B cell (primary cell): ENCODE data around the gene PLEKHM2. TPM values are rescaled to one million over a fixed set of nuclear protein-coding genes. Genes with fewer than 3 reads are reported as not detected.
A peak's percentile ranks its signal among the peaks of the same experiment; 100 is the strongest.

Source experiments
- ATAC-seq: fragments of 200-7000 bp; cut with Tn5 transposase; one replicate; pipeline ENCODE4 v1.10.0; 2021; ENCODE audit warnings: low read depth, mild to moderate bottlenecking, moderate number of reproducible peaks, moderate library complexity
- CTCF ChIA-PET: fragments of 350-600 bp; sonication (Branson Sonifier 250); formaldehyde crosslinking; loops from one replicate; lab custom pipeline; 2021; ENCODE audit warnings: antibody characterized with exemption, inconsistent platforms; lab: Charles Lee
- POLR2A ChIA-PET: fragments of 350-600 bp; sonication (Branson Sonifier 250); formaldehyde crosslinking; loops from one replicate; lab custom pipeline; 2021; ENCODE audit warnings: antibody characterized with exemption; lab: Charles Lee
- DNase-seq: peaks from one replicate; pipeline ENCODE4 v3.0.0; 2013
- H2AFZ ChIP-seq: 2 replicates; pipeline ENCODE4 v1.6.1; 2012; ENCODE audit warnings: mild to moderate bottlenecking, low read depth, low read length; ENCODE audit not compliant: insufficient read depth, poor library complexity, severe bottlenecking
- H3K27ac ChIP-seq, 2 donors: 1 replicate in 1 of 2; 2 replicates in 1 of 2; pipeline ENCODE4 v1.5.1; 2012 to 2013; ENCODE audit warnings: low read length in 2 of 2, mild to moderate bottlenecking in 2 of 2, moderate library complexity in 1 of 2
- H3K27me3 ChIP-seq, 4 experiments: fragments of 200-600 bp in 1 of 4; sonication (generic) in 1 of 4; replicated peaks in 1 of 4; 1 replicate in 2 of 4; 2 replicates in 2 of 4; pipeline versions ENCODE4 v1.6.1 to v1.7.0; 2013 to 2016; ENCODE audit warnings: low read length in 3 of 4, mild to moderate bottlenecking in 2 of 4, mixed read lengths in 1 of 4, moderate library complexity in 1 of 4; ENCODE audit not compliant: insufficient read depth in 4 of 4, control insufficient read depth in 3 of 4; ENCODE audit errors: control extremely low read depth in 1 of 4
- H3K36me3 ChIP-seq, 2 experiments: replicated peaks in 1 of 2; 1 replicate in 1 of 2; 2 replicates in 1 of 2; pipeline versions ENCODE4 v1.6.1 to v1.7.1; 2013; ENCODE audit warnings: low read length in 1 of 2; ENCODE audit not compliant: insufficient read depth in 2 of 2, control insufficient read depth in 1 of 2; ENCODE audit errors: control extremely low read depth in 1 of 2, extremely low read depth in 1 of 2
- H3K4me1 ChIP-seq, 2 donors: fragments of 200-600 bp in 1 of 2; sonication (generic) in 1 of 2; 1 replicate in 1 of 2; 2 replicates in 1 of 2; pipeline versions ENCODE4 v1.5.1 to v1.6.1; 2013 to 2017; ENCODE audit warnings: low read length in 2 of 2; ENCODE audit not compliant: control insufficient read depth in 2 of 2, insufficient read depth in 2 of 2
- H3K4me2 ChIP-seq: replicated peaks from 2 replicates; pipeline ENCODE3; 2012; ENCODE audit warnings: mild to moderate bottlenecking, low read depth, low read length; ENCODE audit not compliant: poor library complexity, severe bottlenecking
- H3K4me3 ChIP-seq, 5 experiments: fragments of 200-600 bp in 1 of 5; sonication (generic) in 1 of 5; 1 replicate in 3 of 5; 2 replicates in 2 of 5; pipeline versions ENCODE4 v1.5.1 to v1.7.0; 2011 to 2016; ENCODE audit warnings: low read length in 4 of 5, mild to moderate bottlenecking in 4 of 5, low read depth in 2 of 5, control low read depth in 1 of 5, moderate library complexity in 1 of 5; ENCODE audit not compliant: insufficient read depth in 1 of 5; ENCODE audit errors: control extremely low read depth in 1 of 5, extremely low read depth in 1 of 5
- H3K79me2 ChIP-seq: fragments of 200-600 bp; sonication (generic); one replicate; pipeline ENCODE4 v1.6.0; 2016; ENCODE audit warnings: low read length; ENCODE audit not compliant: control insufficient read depth, insufficient read depth
- H3K9ac ChIP-seq: fragments of 200-600 bp; sonication (generic); 2 replicates; pipeline ENCODE4 v1.6.1; 2017; ENCODE audit warnings: mild to moderate bottlenecking, low read length, moderate library complexity
- H3K9me3 ChIP-seq, 3 donors: one replicate each; pipeline versions ENCODE4 v1.6.1 to v1.7.1; 2013; ENCODE audit warnings: low read length in 2 of 3; ENCODE audit not compliant: control insufficient read depth in 2 of 3, insufficient read depth in 1 of 3; ENCODE audit errors: control extremely low read depth in 1 of 3
- H4K20me1 ChIP-seq: 2 replicates; pipeline ENCODE4 v1.6.0; 2012; ENCODE audit warnings: mild to moderate bottlenecking, low read length; ENCODE audit not compliant: insufficient read depth, control insufficient read depth, poor library complexity, severe bottlenecking
- H3K27ac Mint-ChIP-seq: one replicate; pipeline ENCODE4 v1.8.0; 2021; ENCODE audit warnings: mixed read lengths
- H3K27me3 Mint-ChIP-seq: one replicate; pipeline ENCODE4 v1.8.0; 2021; ENCODE audit warnings: mixed read lengths
- H3K4me1 Mint-ChIP-seq: one replicate; pipeline ENCODE4 v1.8.0; 2021; ENCODE audit warnings: mixed read lengths
- H3K4me3 Mint-ChIP-seq: one replicate; pipeline ENCODE4 v1.8.0; 2021; ENCODE audit warnings: mixed read lengths
- H3K9me3 Mint-ChIP-seq: one replicate; pipeline ENCODE4 v1.8.0; 2022; ENCODE audit warnings: mixed read lengths; ENCODE audit not compliant: insufficient read depth
- CTCF ChIP-seq: fragments of 200-600 bp; IDR thresholded peaks from one replicate; pipeline ENCODE4 v1.8.0; 2022; ENCODE audit warnings: antibody characterized with exemption, mild to moderate bottlenecking
- EZH2 ChIP-seq: IDR thresholded peaks from 2 replicates; pipeline ENCODE4 v1.6.1; 2012; ENCODE audit warnings: borderline replicate concordance, low read depth, mild to moderate bottlenecking, moderate library complexity, low read length; ENCODE audit not compliant: insufficient read depth, poor library complexity, severe bottlenecking
- WGBS: methylation state at CpG from one replicate; pipeline ENCODE4 v1.1.5; 2013; ENCODE audit warnings: missing lambda C conversion rate; ENCODE audit not compliant: insufficient coverage; 5-methylcytosine and 5-hydroxymethylcytosine counted together
- intact Hi-C: fragments of 100-400 bp; cut with micrococcal nuclease; formaldehyde crosslinking; loops from one replicate; pipeline ENCODE4 v1.10.0; 2022
- polyA plus RNA-seq: library from polyadenylated mRNA; depleted of rRNA; stranded (reverse); fragments of >200 nt; gene quantifications from 2 replicates; pipeline ENCODE4 v1.2.3, GENCODE V29; 2012
- total RNA-seq, 2 donors: library from RNA; stranded (reverse); fragments of 120-200 nt in 1 of 2; gene quantifications; 1 replicate in 1 of 2; 2 replicates in 1 of 2; pipeline versions ENCODE4 v1.2.3 to v1.2.4, GENCODE V29; 2013 to 2022

PLEKHM2 gene
- total and polyA plus RNA-seq, 2 donors (not counting 1 experiment from before 2014, with no cell fraction given), result 99.7 to 120 TPM

GRCh38 chr1:15757575-15758342 is 73.6 kb downstream of the PLEKHM2 start:
- ATAC-seq (no peak), DNase-seq (peak; percentile 31)
- Histone ChIP-seq H3K9ac (no peak overlapping the region), H3K27me3 (peaks cover 0 to 54% (median 29%) of the 10 kb centered on the region in 4 experiments), H3K36me3 (no peaks in the 10 kb centered on the region), H3K9me3 (peaks cover 0 to 10% (median 0%) of the 10 kb centered on the region in 3 donors), H4K20me1 (no peaks in the 10 kb centered on the region), H2AFZ (no peak overlapping the region), H3K4me2 (peak overlapping the region; percentile 78), H3K4me1 (peaks cover 20 to 25% of the 10 kb centered on the region in 2 donors), H3K27ac (no peak overlapping the region), H3K79me2 (no peaks in the 10 kb centered on the region), H3K4me3 (no peak overlapping the region)
- H3K27me3 Mint-ChIP-seq, result peaks cover 51% of the 10 kb centered on the region
- H3K9me3 Mint-ChIP-seq, result no peaks in the 10 kb centered on the region
- WGBS, result 20% methylated on average over 19 of the region's 24 CpGs
- H3K27ac Mint-ChIP-seq, result no peak overlapping the region
- ChIA-PET POLR2A (no interaction called here), CTCF (interaction anchor here (0.7 kb wide), 1 partner anchor 60 kb away, joined by 3 read pairs; no protein-coding TSS in a partner anchor)
- TF ChIP-seq EZH2 (peak; percentile 96), CTCF (no peak)
- intact Hi-C loops, result no loop called here
- H3K4me1 Mint-ChIP-seq, result peaks cover 24% of the 10 kb centered on the region
- H3K4me3 Mint-ChIP-seq, result peak overlapping the region; percentile 81
